Neural crest cell (in vitro differentiated cells): Measurements from ENCODE around the gene GALM. TPM values are rescaled to one million over a fixed set of nuclear protein-coding genes. Genes with fewer than 3 reads are reported as not detected.

Experiments used
- DNase-seq: peaks from one replicate; pipeline ENCODE4 v3.0.0; 2021; ENCODE audit warnings: low read depth, mixed read lengths, low spot score
- H3K27ac Mint-ChIP-seq: one replicate; pipeline ENCODE4 v1.8.0; 2021; ENCODE audit warnings: mild to moderate bottlenecking, mixed read lengths; ENCODE audit not compliant: unreplicated experiment
- H3K27me3 Mint-ChIP-seq: 2 replicates; pipeline ENCODE4 v1.8.0; 2021; ENCODE audit warnings: low read depth, mild to moderate bottlenecking, mixed read lengths
- H3K36me3 Mint-ChIP-seq: 2 replicates; pipeline ENCODE4 v1.8.0; 2021; ENCODE audit warnings: low read depth, mild to moderate bottlenecking, mixed read lengths
- H3K4me1 Mint-ChIP-seq: 2 replicates; pipeline ENCODE4 v1.8.0; 2021; ENCODE audit warnings: mixed read lengths
- H3K4me3 Mint-ChIP-seq: one replicate; pipeline ENCODE4 v1.8.0; 2021; ENCODE audit warnings: mild to moderate bottlenecking, mixed read lengths
- H3K9me3 Mint-ChIP-seq: 2 replicates; pipeline ENCODE4 v1.8.0; 2021; ENCODE audit warnings: mixed read lengths
- CTCF ChIP-seq: fragments of 200-600 bp; sonication (generic); conservative IDR thresholded peaks from 2 replicates; pipeline ENCODE4 v1.5.0; 2021; ENCODE audit warnings: antibody characterized with exemption, mild to moderate bottlenecking
- total RNA-seq: library from RNA; stranded (reverse); gene quantifications from 2 replicates; pipeline ENCODE4 v1.2.1, GENCODE V29; 2021

GALM gene
- total RNA-seq, 1 donor from 2014 or later = 12.5 TPM

- Mint-ChIP-seq H3K27ac (no peak overlapping the region), H3K36me3 (no peaks in the 10 kb centered on the region), H3K9me3 (no peaks in the 10 kb centered on the region), H3K27me3 (no peaks in the 10 kb centered on the region), H3K4me3 (no peak overlapping the region), H3K4me1 (no peaks in the 10 kb centered on the region)
- no peak for DNase-seq
- TF ChIP-seq CTCF = no peak
Observed at GRCh38 chr2:38622210-38622609, 43.7 kb upstream of the GALM start.

DNA sequence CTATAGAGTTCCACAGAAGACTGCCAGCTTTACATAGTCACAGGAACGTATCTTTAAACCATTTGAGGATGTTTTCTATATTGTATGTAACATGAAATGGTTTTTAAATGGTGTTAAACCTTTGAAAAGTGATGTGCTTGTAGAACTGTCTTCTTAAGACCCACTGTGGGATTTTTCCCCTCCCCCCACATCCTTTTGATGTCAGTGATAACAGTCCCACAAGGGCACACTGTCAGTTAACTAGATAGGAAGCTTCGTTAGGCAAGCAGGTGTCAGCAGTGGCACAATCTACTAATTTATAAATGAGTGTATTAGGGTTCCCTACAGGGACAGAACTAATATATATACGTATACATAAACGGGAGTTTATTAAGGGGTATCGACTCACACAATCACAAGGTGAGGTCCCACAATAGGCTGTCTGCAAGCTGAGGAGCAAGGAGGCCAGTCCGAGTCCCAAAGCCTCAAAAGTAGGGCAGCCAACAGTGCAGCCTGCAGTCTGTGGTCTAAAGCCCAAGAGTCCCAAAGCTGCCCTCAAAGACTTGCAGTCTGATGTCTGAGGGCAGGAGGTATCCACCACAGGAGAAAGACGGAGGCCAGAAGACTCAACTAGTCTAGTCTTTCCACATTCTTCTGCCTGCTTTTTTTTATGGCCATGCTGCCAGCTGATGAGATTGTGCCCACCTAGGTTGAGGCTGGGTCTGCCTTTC lies 39.4 kb upstream of the GALM start:
- no peak for TF ChIP-seq CTCF
- Mint-ChIP-seq H3K4me3 (no peak overlapping the region), H3K36me3 (no peaks in the 10 kb centered on the region), H3K4me1 (no peaks in the 10 kb centered on the region), H3K27me3 (no peaks in the 10 kb centered on the region), H3K27ac (no peak overlapping the region), H3K9me3 (no peaks in the 10 kb centered on the region)
- DNase-seq = no peak

GRCh38 chr2:38627391-38627790 lies 38.5 kb upstream of the GALM start:
- Mint-ChIP-seq H3K27ac (no peak overlapping the region), H3K27me3 (no peaks in the 10 kb centered on the region), H3K4me3 (no peak overlapping the region), H3K4me1 (no peaks in the 10 kb centered on the region), H3K9me3 (no peaks in the 10 kb centered on the region), H3K36me3 (no peaks in the 10 kb centered on the region)
- no peak for DNase-seq
- no peak for TF ChIP-seq CTCF

GRCh38 chr2:38629684-38630083 lies 36.2 kb upstream of the GALM start:
- Mint-ChIP-seq H3K36me3 (no peaks in the 10 kb centered on the region), H3K27me3 (no peaks in the 10 kb centered on the region), H3K27ac (no peak overlapping the region), H3K4me3 (no peak overlapping the region), H3K9me3 (peaks cover 3% of the 10 kb centered on the region), H3K4me1 (no peaks in the 10 kb centered on the region)
- no peak for TF ChIP-seq CTCF
- no peak for DNase-seq

- H3K36me3 Mint-ChIP-seq = no peaks in the 10 kb centered on the region
- H3K27me3 Mint-ChIP-seq = no peaks in the 10 kb centered on the region
- DNase-seq = no peak
- H3K4me3 Mint-ChIP-seq = no peak overlapping the region
- no peaks in the 10 kb centered on the region for H3K4me1 Mint-ChIP-seq
- TF ChIP-seq CTCF = no peak
- no peak overlapping the region for H3K27ac Mint-ChIP-seq
- peaks cover 6% of the 10 kb centered on the region for H3K9me3 Mint-ChIP-seq
Observed at GRCh38 chr2:38631976-38632375, 33.9 kb upstream of the GALM start.
